Calu3 (cell line): ENCODE measurements around the gene WDR74. TPM values are rescaled to one million over a fixed set of nuclear protein-coding genes. Genes with fewer than 3 reads are reported as not detected.
A peak's percentile ranks its signal among the peaks of the same experiment; 100 is the strongest.

Experiments used
- BruUV-seq: library from RNA; stranded (reverse); fragments of 400-500 nt; replicated peaks from 2 replicates; lab custom pipeline; 2021; lab: Mats Ljungman, UMichigan
- CTCF ChIA-PET: fragments of 300-600 bp; sonication (Branson Sonifier 250); formaldehyde crosslinking; loops from one replicate; lab custom pipeline; 2022; ENCODE audit warnings: antibody characterized with exemption; lab: Charles Lee
- DNase-seq: peaks from one replicate; pipeline ENCODE4 v3.0.0; 2022
- H3K27ac Mint-ChIP-seq: one replicate; pipeline ENCODE4 v1.8.0; 2022; ENCODE audit warnings: mixed read lengths; ENCODE audit not compliant: unreplicated experiment
- H3K27me3 Mint-ChIP-seq: one replicate; pipeline ENCODE4 v1.8.0; 2022; ENCODE audit warnings: mixed read lengths; ENCODE audit not compliant: unreplicated experiment
- H3K36me3 Mint-ChIP-seq: one replicate; pipeline ENCODE4 v1.8.0; 2022; ENCODE audit warnings: mild to moderate bottlenecking, moderate library complexity, mixed read lengths; ENCODE audit not compliant: insufficient read depth, unreplicated experiment
- H3K4me1 Mint-ChIP-seq: one replicate; pipeline ENCODE4 v1.8.0; 2022; ENCODE audit warnings: mild to moderate bottlenecking, low read depth, mixed read lengths; ENCODE audit not compliant: unreplicated experiment
- H3K4me3 Mint-ChIP-seq: one replicate; pipeline ENCODE4 v1.8.0; 2022; ENCODE audit warnings: mild to moderate bottlenecking, low read depth, moderate library complexity, mixed read lengths; ENCODE audit not compliant: unreplicated experiment
- H3K9me3 Mint-ChIP-seq: one replicate; pipeline ENCODE4 v1.8.0; 2022; ENCODE audit warnings: low read depth, mixed read lengths; ENCODE audit not compliant: unreplicated experiment
- CTCF ChIP-seq: fragments of 200-600 bp; IDR thresholded peaks from one replicate; pipeline ENCODE4 v1.8.0; 2022; ENCODE audit warnings: antibody characterized with exemption; ENCODE audit not compliant: unreplicated experiment
- intact Hi-C: fragments of 100-400 bp; cut with micrococcal nuclease; formaldehyde crosslinking; loops from one replicate; pipeline ENCODE4 v1.10.0; 2022; ENCODE audit not compliant: unreplicated experiment
- total RNA-seq: library from RNA; stranded (reverse); gene quantifications from 2 replicates; pipeline ENCODE4 v1.2.3, GENCODE V29; 2022

WDR74 gene
- total RNA-seq, 1 experiment from 2014 or later = 87.7 TPM

GRCh38 chr11:62880803-62881578, 41.6 kb upstream of the WDR74 start, which contains the start of gene SLC3A2:
TSS of gene SLC3A2 (plus strand) at chr11:62880896. CDS start at chr11:62881024, 128 bp downstream.
- Mint-ChIP-seq H3K4me3 (peak within 1 kb of the TSS; percentile 100), H3K27me3 (peaks cover 9% of the 10 kb centered on the region), H3K36me3 (peaks cover 86% of the 10 kb centered on the region), H3K27ac (peak within 1 kb of the TSS; percentile 100), H3K9me3 (no peaks in the 10 kb centered on the region), H3K4me1 (peaks cover 58% of the 10 kb centered on the region)
- intact Hi-C loops = loop anchor here (2.0 kb wide), 1 partner anchor 40 kb away; no protein-coding TSS in a partner anchor
- TSS peak; percentile 80 for BruUV-seq
- CTCF ChIA-PET = interaction anchor here (0.6 to 1.2 kb wide), 7 partner anchors 26 to 141 kb away, joined by 3 to 8 read pairs (median 6); partner anchors contain the start of gene WDR74
- peak; percentile 88 for DNase-seq
- peak; percentile 80 for TF ChIP-seq CTCF

GRCh38 chr11:62880231-62880802, 40.9 kb upstream of the WDR74 start:
- Mint-ChIP-seq H3K9me3 (no peaks in the 10 kb centered on the region), H3K4me1 (peaks cover 56% of the 10 kb centered on the region), H3K4me3 (peak overlapping the region; percentile 100), H3K27ac (peak overlapping the region; percentile 100), H3K36me3 (peaks cover 80% of the 10 kb centered on the region), H3K27me3 (peaks cover 9% of the 10 kb centered on the region)
- TF ChIP-seq CTCF = no peak
- intact Hi-C loops = loop anchor here (2.0 kb wide), 1 partner anchor 40 kb away; no protein-coding TSS in a partner anchor
- peak; percentile 39 for DNase-seq
- no TSS peak for BruUV-seq
- CTCF ChIA-PET = no interaction called here

GRCh38 chr11:62879235-62879978, 40.0 kb upstream of the WDR74 start:
- TF ChIP-seq CTCF = no peak
- Mint-ChIP-seq H3K27me3 (peaks cover 9% of the 10 kb centered on the region), H3K4me3 (peak overlapping the region; percentile 100), H3K9me3 (no peaks in the 10 kb centered on the region), H3K36me3 (peaks cover 79% of the 10 kb centered on the region), H3K4me1 (peaks cover 50% of the 10 kb centered on the region), H3K27ac (peak overlapping the region; percentile 100)
- BruUV-seq = no TSS peak
- CTCF ChIA-PET = interaction anchor here (0.8 kb wide), 1 partner anchor 92 kb away, joined by 3 read pairs; the partner anchor contains the start of gene TMEM179B
- DNase-seq = no peak
- intact Hi-C loops = loop anchor here (5.0 kb wide), 1 partner anchor 92 kb away; the partner anchor contains the start of gene TMEM179B

- intact Hi-C loops = loop anchor here (5.0 kb wide), 1 partner anchor 89 kb away; the partner anchor contains the start of gene TMEM179B
- H3K9me3 Mint-ChIP-seq = no peaks in the 10 kb centered on the region
- H3K27ac Mint-ChIP-seq = peak overlapping the region; percentile 28
- H3K36me3 Mint-ChIP-seq = peaks cover 52% of the 10 kb centered on the region
- peak overlapping the region; percentile 6 for H3K4me3 Mint-ChIP-seq
- BruUV-seq = no TSS peak
- CTCF ChIA-PET = interaction anchor here (0.7 to 1.2 kb wide), 2 partner anchors 12 to 262 kb away, joined by 3 read pairs; no protein-coding TSS in a partner anchor
- H3K4me1 Mint-ChIP-seq = peaks cover 37% of the 10 kb centered on the region
- no peak for TF ChIP-seq CTCF
- DNase-seq = peak; percentile 40
- peaks cover 5% of the 10 kb centered on the region for H3K27me3 Mint-ChIP-seq
Observed at GRCh38 chr11:62876712-62877111, 37.3 kb upstream of the WDR74 start.
